ENCODE measurements around the gene TNFRSF6B. TPM values are rescaled to one million over a fixed set of nuclear protein-coding genes. Genes with fewer than 3 reads are reported as not detected.
"Not testable (repeated sequence)": the region's sequence is repeated elsewhere in the genome, so short reads cannot be mapped to it uniquely, and the experiment has no call there.

The TNFRSF6B gene, protein sequence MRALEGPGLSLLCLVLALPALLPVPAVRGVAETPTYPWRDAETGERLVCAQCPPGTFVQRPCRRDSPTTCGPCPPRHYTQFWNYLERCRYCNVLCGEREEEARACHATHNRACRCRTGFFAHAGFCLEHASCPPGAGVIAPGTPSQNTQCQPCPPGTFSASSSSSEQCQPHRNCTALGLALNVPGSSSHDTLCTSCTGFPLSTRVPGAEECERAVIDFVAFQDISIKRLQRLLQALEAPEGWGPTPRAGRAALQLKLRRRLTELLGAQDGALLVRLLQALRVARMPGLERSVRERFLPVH
- total RNA-seq, result 10 to 100 TPM in 2 of 4 donors, 1 to 10 TPM in 2; 2.1 to 16.1 (median 11.1) TPM

DNA sequence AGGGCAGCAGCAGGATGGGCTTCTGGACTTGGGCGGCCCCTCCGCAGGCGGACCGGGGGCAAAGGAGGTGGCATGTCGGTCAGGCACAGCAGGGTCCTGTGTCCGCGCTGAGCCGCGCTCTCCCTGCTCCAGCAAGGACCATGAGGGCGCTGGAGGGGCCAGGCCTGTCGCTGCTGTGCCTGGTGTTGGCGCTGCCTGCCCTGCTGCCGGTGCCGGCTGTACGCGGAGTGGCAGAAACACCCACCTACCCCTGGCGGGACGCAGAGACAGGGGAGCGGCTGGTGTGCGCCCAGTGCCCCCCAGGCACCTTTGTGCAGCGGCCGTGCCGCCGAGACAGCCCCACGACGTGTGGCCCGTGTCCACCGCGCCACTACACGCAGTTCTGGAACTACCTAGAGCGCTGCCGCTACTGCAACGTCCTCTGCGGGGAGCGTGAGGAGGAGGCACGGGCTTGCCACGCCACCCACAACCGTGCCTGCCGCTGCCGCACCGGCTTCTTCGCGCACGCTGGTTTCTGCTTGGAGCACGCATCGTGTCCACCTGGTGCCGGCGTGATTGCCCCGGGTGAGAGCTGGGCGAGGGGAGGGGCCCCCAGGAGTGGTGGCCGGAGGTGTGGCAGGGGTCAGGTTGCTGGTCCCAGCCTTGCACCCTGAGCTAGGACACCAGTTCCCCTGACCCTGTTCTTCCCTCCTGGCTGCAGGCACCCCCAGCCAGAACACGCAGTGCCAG, at the start of gene TNFRSF6B:
TNFRSF6B (plus strand) TSS at position 25 of the 729 bp plus-strand sequence; CDS start at position 141, 116 bp downstream.
- peaks cover 69% of the 10 kb centered on the region for H3K4me1 ChIP-seq
- TF ChIP-seq, protein P1, sequence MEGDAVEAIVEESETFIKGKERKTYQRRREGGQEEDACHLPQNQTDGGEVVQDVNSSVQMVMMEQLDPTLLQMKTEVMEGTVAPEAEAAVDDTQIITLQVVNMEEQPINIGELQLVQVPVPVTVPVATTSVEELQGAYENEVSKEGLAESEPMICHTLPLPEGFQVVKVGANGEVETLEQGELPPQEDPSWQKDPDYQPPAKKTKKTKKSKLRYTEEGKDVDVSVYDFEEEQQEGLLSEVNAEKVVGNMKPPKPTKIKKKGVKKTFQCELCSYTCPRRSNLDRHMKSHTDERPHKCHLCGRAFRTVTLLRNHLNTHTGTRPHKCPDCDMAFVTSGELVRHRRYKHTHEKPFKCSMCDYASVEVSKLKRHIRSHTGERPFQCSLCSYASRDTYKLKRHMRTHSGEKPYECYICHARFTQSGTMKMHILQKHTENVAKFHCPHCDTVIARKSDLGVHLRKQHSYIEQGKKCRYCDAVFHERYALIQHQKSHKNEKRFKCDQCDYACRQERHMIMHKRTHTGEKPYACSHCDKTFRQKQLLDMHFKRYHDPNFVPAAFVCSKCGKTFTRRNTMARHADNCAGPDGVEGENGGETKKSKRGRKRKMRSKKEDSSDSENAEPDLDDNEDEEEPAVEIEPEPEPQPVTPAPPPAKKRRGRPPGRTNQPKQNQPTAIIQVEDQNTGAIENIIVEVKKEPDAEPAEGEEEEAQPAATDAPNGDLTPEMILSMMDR (IDR thresholded peaks at IDR 0.05), result no peak
- TF ChIP-seq EP300 (IDR thresholded peaks at IDR 0.05) (no peak), POLR2AphosphoS5 (IDR thresholded peaks at IDR 0.05) (peak in 1 of 3 donors; percentile 35)
- peaks cover 4% of the 10 kb centered on the region for H3K36me3 ChIP-seq
- WGBS, result no CpG with 5 or more reads among the region's 52 CpGs
- DNase-seq (ENCODE audit: low spot score in 2 of 2), result peak in 1 of 2 donors; percentile 64
- no peaks in the 10 kb centered on the region for H3K27me3 ChIP-seq
- peak within 1 kb of the TSS; percentile 47 for H3K4me3 ChIP-seq
- no peak within 1 kb of the TSS for H3K27ac ChIP-seq
- H3K9me3 ChIP-seq, result no peaks in the 10 kb centered on the region

DNA sequence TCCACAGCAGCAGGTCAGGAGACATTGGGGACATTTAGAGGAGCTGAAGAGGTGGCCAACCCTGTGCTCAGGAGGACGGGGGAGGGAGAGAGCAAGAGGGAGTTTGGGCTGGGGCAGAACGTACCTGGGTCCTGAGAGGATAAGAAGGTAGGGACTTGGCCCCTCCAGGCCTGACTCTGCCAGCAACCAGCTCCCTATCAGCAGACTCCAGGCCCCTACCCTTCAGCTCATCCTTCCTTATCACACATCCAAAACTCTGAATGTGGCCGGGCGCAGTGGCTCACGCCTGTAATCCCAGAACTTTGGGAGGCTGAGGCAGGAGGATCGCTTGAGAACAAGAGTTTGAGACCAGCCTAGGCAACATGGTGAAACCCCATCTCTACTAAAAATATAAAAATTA, 48.3 kb upstream of the TNFRSF6B start:
- 97% methylated on average over 6 of the region's 6 CpGs for WGBS
- H3K4me1 ChIP-seq, result peaks cover 22% of the 10 kb centered on the region
- no peak overlapping the region for H3K27ac ChIP-seq
- peaks cover 4% of the 10 kb centered on the region for H3K27me3 ChIP-seq
- TF ChIP-seq, protein P1 (IDR thresholded peaks at IDR 0.05), result no peak
- TF ChIP-seq POLR2A (IDR thresholded peaks at IDR 0.05) (no peak), EP300 (IDR thresholded peaks at IDR 0.05) (no peak), POLR2AphosphoS5 (IDR thresholded peaks at IDR 0.05) (no peak)
- peaks cover 3% of the 10 kb centered on the region for H3K36me3 ChIP-seq
- no peak for DNase-seq (ENCODE audit: low spot score in 2 of 2)
- no peak overlapping the region for H3K4me3 ChIP-seq
- H3K9me3 ChIP-seq, result no peaks in the 10 kb centered on the region

DNA sequence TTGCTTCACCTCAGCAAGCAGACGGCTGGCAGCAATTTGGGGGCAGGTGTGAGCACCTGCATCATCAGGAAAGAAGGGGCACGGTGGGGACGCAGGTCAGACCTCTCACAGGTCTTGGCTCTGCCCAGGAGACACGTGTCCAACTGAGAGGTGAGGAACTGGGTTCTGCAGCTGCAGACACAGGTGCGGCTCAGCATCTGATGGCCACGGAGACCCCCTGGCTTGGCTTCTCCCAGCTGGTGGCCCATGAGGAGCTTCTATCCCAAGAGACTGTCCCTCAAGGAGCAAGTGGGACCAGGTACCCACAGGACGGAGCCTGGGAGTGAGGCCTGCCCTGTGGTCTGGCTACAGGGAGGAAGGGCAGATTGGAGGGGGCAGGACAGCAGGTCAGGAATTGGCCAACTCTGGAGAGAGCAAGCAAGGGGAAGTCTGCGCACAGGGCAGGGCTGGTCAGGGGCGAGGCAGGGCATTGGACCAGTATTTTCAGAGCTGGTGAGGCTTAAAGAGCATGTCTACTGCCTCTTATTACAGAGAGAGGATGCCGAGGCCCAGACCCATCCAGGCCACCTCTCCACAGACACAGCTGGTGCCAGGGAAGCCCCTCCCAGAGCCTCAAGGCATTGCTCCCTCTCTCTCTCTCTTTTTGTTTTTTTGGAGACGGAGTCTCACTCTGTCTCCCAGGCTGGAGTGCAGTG, 47.4 kb upstream of the TNFRSF6B start:
- H3K9me3 ChIP-seq, result no peaks in the 10 kb centered on the region
- no peaks in the 10 kb centered on the region for H3K36me3 ChIP-seq
- DNase-seq (ENCODE audit: low spot score in 2 of 2), result no peak
- no peak overlapping the region for H3K27ac ChIP-seq
- 74% methylated on average over 9 of the region's 11 CpGs for WGBS
- H3K27me3 ChIP-seq, result peaks cover 4% of the 10 kb centered on the region
- H3K4me1 ChIP-seq, result peaks cover 30% of the 10 kb centered on the region
- no peak overlapping the region for H3K4me3 ChIP-seq
- TF ChIP-seq, protein P1 (IDR thresholded peaks at IDR 0.05), result no peak
- TF ChIP-seq POLR2AphosphoS5 (IDR thresholded peaks at IDR 0.05) (no peak), POLR2A (IDR thresholded peaks at IDR 0.05) (no peak), EP300 (IDR thresholded peaks at IDR 0.05) (no peak)

DNA sequence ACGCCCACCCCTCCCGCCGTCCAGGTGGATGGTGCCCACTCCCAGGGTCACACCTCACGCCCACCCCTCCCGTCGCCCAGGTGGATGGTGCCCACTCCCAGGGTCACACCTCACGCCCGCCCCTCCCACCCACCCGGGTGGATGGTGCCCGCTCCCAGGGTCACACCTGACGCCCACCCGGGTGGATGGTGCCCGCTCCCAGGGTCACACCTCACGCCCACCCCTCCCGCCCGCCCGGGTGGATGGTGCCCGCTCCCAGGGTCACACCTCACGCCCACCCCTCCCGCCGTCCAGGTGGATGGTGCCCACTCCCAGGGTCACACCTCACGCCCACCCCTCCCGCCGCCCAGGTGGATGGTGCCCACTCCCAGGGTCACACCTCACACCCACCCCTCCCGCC, 46.0 kb upstream of the TNFRSF6B start:
- DNase-seq (ENCODE audit: low spot score in 2 of 2), result peak in 1 of 2 donors; percentile 49
- peaks cover 34% of the 10 kb centered on the region for H3K4me1 ChIP-seq
- not testable (repeated sequence) for H3K27ac ChIP-seq, H3K27me3 ChIP-seq, H3K4me3 ChIP-seq, H3K9me3 ChIP-seq, H3K36me3 ChIP-seq
- WGBS, result 91% methylated on average over 15 of the region's 25 CpGs

DNA sequence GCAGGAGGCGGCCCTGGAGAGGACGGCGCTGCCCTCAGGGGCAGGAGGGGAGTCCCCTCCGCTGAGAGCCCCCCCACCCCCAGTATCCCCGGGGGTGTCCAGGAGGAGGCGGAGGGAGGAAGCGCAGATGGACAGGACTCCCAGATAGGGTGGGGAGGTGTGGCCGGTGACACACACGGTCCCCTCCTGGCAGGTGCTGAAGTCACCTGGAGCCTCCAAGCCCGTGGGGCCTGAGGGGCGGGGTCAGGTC, 44.6 kb upstream of the TNFRSF6B start:
- Histone ChIP-seq H3K9me3 (no peaks in the 10 kb centered on the region), H3K27me3 (peaks cover 4% of the 10 kb centered on the region), H3K27ac (no peak overlapping the region), H3K4me3 (peak overlapping the region; percentile 79), H3K4me1 (peaks cover 35% of the 10 kb centered on the region), H3K36me3 (no peaks in the 10 kb centered on the region)
- peak in 1 of 2 donors; percentile 79 for DNase-seq (ENCODE audit: low spot score in 2 of 2)
- WGBS, result 14% methylated on average over 1 of the region's 11 CpGs
- TF ChIP-seq EP300 (IDR thresholded peaks at IDR 0.05) (no peak), POLR2A (IDR thresholded peaks at IDR 0.05) (no peak), POLR2AphosphoS5 (IDR thresholded peaks at IDR 0.05) (no peak)
- TF ChIP-seq, protein P1 (IDR thresholded peaks at IDR 0.05), result no peak

All from suprapubic skin (tissue), 4 donors.